Heart right ventricle (tissue), 16 donors: ENCODE measurements around the gene LIMK2. TPM values are rescaled to one million over a fixed set of nuclear protein-coding genes. Genes with fewer than 3 reads are reported as not detected.
"Not testable (repeated sequence)": the region's sequence is repeated elsewhere in the genome, so short reads cannot be mapped to it uniquely, and the experiment has no call there.

Source experiments
- ATAC-seq, 8 donors: fragments of 200-7000 bp; cut with Tn5 transposase; one replicate each; pipeline ENCODE4 v1.9.1; 2020; ENCODE audit warnings: mild to moderate bottlenecking in 8 of 8, moderate library complexity in 8 of 8, moderate number of reproducible peaks in 1 of 8
- DNase-seq, 2 donors: peaks; one replicate each; pipeline ENCODE4 v3.0.0-alpha.2; 2020
- H3K27ac ChIP-seq, 10 donors: fragments of 200-600 bp; sonication (generic) in 2 of 10; one replicate each; pipeline versions ENCODE4 v1.5.0 to v1.8.0; 2020 to 2022; ENCODE audit warnings: mild to moderate bottlenecking in 3 of 10
- H3K27me3 ChIP-seq, 7 donors: fragments of 200-600 bp; one replicate each; pipeline ENCODE4 v1.8.0; 2021 to 2022; ENCODE audit warnings: mild to moderate bottlenecking in 2 of 7
- H3K36me3 ChIP-seq, 9 donors: fragments of 200-600 bp; sonication (generic) in 1 of 9; one replicate each; pipeline versions ENCODE4 v1.5.0 to v1.8.0; 2020 to 2022; ENCODE audit warnings: mild to moderate bottlenecking in 2 of 9
- H3K4me1 ChIP-seq, 9 donors: fragments of 200-600 bp; sonication (generic) in 1 of 9; one replicate each; pipeline versions ENCODE4 v1.5.0 to v1.8.0; 2020 to 2022; ENCODE audit warnings: mild to moderate bottlenecking in 4 of 9
- H3K4me3 ChIP-seq, 10 donors: fragments of 200-600 bp; sonication (generic) in 2 of 10; one replicate each; pipeline versions ENCODE4 v1.5.0 to v1.8.0; 2020 to 2022; ENCODE audit warnings: mild to moderate bottlenecking in 7 of 10, moderate library complexity in 2 of 10
- H3K9me3 ChIP-seq, 11 donors: fragments of 200-600 bp in 10 of 11; sonication (generic) in 2 of 11; one replicate each; pipeline versions ENCODE4 v1.5.0 to v1.8.0; 2013 to 2022; ENCODE audit warnings: mild to moderate bottlenecking in 2 of 11, control low read depth in 1 of 11, moderate library complexity in 1 of 11
- WGBS, 2 donors: extraction: QIAGEN DNeasy Blood & Tissue Kit; methylation state at CpG; one replicate each; pipeline ENCODE4 v1.1.7; 2013; ENCODE audit warnings: inconsistent platforms in 1 of 2; 5-methylcytosine and 5-hydroxymethylcytosine counted together
- intact Hi-C, 10 donors: fragments of 100-400 bp; cut with DNase I; formaldehyde crosslinking; loops; one replicate each; pipeline versions ENCODE4 v1.11.1 to v1.14.2; 2022
- polyA plus RNA-seq, 2 donors: library from polyadenylated mRNA; stranded (reverse); fragments of 200-250 nt; gene quantifications; one replicate each; pipeline ENCODE4 v1.2.3, GENCODE V29; 2013
- total RNA-seq, 10 donors: library from RNA; stranded (reverse); fragmentation: NEBNext Ultra II Directional in 3 of 10; extraction: Animal tissue kit (Norgen Biotek cat#: 25700) in 3 of 10; gene quantifications; one replicate each; pipeline versions ENCODE4 v1.2.1 to v1.2.4, GENCODE V29; 2021 to 2023
- TF ChIP-seq, protein P1 (sequence below), 9 donors: fragments of 200-600 bp; sonication (generic) in 2 of 9; IDR thresholded peaks; one replicate each; pipeline versions ENCODE4 v1.5.0 to v1.8.0; 2021 to 2022; ENCODE audit warnings: antibody characterized with exemption in 9 of 9, mild to moderate bottlenecking in 5 of 9, moderate library complexity in 1 of 9
- donor health status: Arrhythmogenic right ventricular cardiomyopathy.
- donor health status: ischemic (EF 13 %, LVEDD 7.1; RV severe dilation, severe dysfunction).
- donor health status: healthy with polysubstance abuse.
- donor health status: DM: no; HTN: yes; CAD: no.
- donor health status: DM: no; HTN: no; CAD: no.
- donor health status: ischemic (EF 25% LVEDD 6.9; RV normal size, moderate dysfunction).
- donor health status: ischemic (EF 25% LVEDD 5.7; RV mildly dilated, moderate dysfunction).
- donor health status: healthy.
- donor health status: DM: yes; HTN: yes; CAD: no.
- donor health status: Ischemic cardiomyopathy.
- donor health status: ischemic (EF 35%, LVEDD 5.7; RV mildly dilated, moderate dysfunction).
- donor health status: nonischemic (EF 11% LVEDD 7.7; RV severe dilation, severe dysfunction).
- donor health status: DM: yes; HTN: yes; CAD: no.
- donor health status: PGD.
- donor health status: ischemic (EF 29% LVEDD 5.4; RV normal size, mild dysfunction).
- donor health status: nonischemic (EF 23%, LVEDD 6.1; RV moderate dilation, normal function).

LIMK2 gene
- total and polyA plus RNA-seq, 12 donors = 6.0 to 18.8 (median 9.7) TPM

DNA sequence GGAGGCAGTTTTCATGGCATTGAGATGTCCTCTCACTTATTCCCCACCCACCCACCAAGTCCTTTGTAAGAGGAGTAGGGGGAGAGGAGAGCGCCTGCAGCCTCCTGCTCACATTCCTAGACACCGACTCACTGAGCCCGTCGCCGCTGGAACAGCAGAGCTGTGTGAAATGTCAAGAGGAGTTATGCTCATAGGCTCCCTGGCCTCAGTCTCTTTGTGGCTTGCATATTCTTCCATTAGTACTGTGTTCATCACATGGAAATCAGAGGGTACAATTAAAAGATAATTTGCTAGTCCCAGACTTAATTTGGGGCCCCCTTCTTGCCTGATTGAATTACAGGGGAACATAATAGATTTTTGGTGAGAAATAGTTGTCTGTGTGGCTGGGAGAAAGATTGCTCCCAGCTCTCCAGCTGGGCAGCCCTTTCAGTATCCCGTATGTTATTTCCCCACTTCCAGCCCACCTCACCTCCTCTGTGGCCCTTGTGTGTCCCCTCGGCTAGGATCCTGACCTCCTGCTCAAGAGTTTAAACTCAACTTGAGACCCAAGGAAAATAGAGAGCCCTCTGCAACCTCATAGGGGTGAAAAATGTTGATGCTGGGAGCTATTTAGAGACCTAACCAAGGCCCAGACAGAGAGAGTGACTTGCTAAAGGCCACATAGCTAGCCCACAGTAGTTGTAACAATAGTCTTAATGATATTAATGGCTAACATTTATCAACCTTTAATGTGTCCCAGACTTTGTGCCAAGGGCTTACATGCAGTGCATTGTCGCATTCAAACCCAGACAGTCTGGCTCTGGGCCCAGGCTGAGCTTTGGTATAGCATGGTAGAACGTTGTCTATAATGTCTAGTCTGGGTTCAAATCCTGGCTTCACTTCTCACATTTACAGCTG is 32.2 kb downstream of the LIMK2 start:
- Histone ChIP-seq H3K27me3 (no peaks in the 10 kb centered on the region), H3K36me3 (peaks cover 0 to 34% (median 0%) of the 10 kb centered on the region in 9 donors), H3K4me3 (no peak overlapping the region), H3K27ac (peak overlapping the region in 1 of 10 donors; percentile 40), H3K4me1 (peaks cover 12 to 58% (median 21%) of the 10 kb centered on the region in 9 donors), H3K9me3 (no peaks in the 10 kb centered on the region)
- DNase-seq (no peak), ATAC-seq (no peak)
- intact Hi-C loops = no loop called here
- 68 to 74% methylated on average over 9 of the region's 9 CpGs for WGBS, 2 donors
- TF ChIP-seq, protein P1, sequence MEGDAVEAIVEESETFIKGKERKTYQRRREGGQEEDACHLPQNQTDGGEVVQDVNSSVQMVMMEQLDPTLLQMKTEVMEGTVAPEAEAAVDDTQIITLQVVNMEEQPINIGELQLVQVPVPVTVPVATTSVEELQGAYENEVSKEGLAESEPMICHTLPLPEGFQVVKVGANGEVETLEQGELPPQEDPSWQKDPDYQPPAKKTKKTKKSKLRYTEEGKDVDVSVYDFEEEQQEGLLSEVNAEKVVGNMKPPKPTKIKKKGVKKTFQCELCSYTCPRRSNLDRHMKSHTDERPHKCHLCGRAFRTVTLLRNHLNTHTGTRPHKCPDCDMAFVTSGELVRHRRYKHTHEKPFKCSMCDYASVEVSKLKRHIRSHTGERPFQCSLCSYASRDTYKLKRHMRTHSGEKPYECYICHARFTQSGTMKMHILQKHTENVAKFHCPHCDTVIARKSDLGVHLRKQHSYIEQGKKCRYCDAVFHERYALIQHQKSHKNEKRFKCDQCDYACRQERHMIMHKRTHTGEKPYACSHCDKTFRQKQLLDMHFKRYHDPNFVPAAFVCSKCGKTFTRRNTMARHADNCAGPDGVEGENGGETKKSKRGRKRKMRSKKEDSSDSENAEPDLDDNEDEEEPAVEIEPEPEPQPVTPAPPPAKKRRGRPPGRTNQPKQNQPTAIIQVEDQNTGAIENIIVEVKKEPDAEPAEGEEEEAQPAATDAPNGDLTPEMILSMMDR (IDR thresholded peaks at IDR 0.05) = no peak

GRCh38 chr22:31244943-31245451 is 32.9 kb downstream of the LIMK2 start:
- TF ChIP-seq, protein P1 (IDR thresholded peaks at IDR 0.05) = no peak
- H3K36me3 ChIP-seq = peaks cover 0 to 40% (median 0%) of the 10 kb centered on the region in 9 donors
- peak overlapping the region in 1 of 10 donors; percentile 40 for H3K27ac ChIP-seq
- H3K9me3 ChIP-seq = no peaks in the 10 kb centered on the region
- DNase-seq (no peak), ATAC-seq (no peak)
- H3K27me3 ChIP-seq = no peaks in the 10 kb centered on the region
- 91 to 95% methylated on average over 7 of the region's 7 CpGs for WGBS, 2 donors
- H3K4me1 ChIP-seq = peaks cover 16 to 58% (median 28%) of the 10 kb centered on the region in 9 donors
- H3K4me3 ChIP-seq = no peak overlapping the region
- intact Hi-C loops = loop anchor here in 1 of 10 donors (5.0 kb wide), 1 partner anchor 33 kb away; the partner anchor contains the start of gene LIMK2

- H3K27me3 ChIP-seq, ATAC-seq, H3K9me3 ChIP-seq, H3K4me3 ChIP-seq, H3K27ac ChIP-seq, DNase-seq: not testable (repeated sequence)
- Histone ChIP-seq H3K4me1 (peaks cover 16 to 62% (median 38%) of the 10 kb centered on the region in 9 donors), H3K36me3 (peaks cover 0 to 39% (median 0%) of the 10 kb centered on the region in 9 donors)
- WGBS, 2 donors = 90 to 93% methylated on average over 12 of the region's 12 CpGs
- intact Hi-C loops = loop anchor here in 1 of 10 donors (5.0 kb wide), 1 partner anchor 34 kb away; the partner anchor contains the start of gene LIMK2
These were observed 33.9 kb downstream of the LIMK2 start for GRCh38 chr22:31245998-31246397.

- no peak overlapping the region for H3K4me3 ChIP-seq
- H3K27ac ChIP-seq = no peak overlapping the region
- intact Hi-C loops = loop anchor here in 1 of 10 donors (5.0 kb wide), 1 partner anchor 34 kb away; the partner anchor contains the start of gene LIMK2
- H3K4me1 ChIP-seq = peaks cover 16 to 58% (median 45%) of the 10 kb centered on the region in 9 donors
- H3K36me3 ChIP-seq = peaks cover 0 to 32% (median 0%) of the 10 kb centered on the region in 9 donors
- no peaks in the 10 kb centered on the region for H3K27me3 ChIP-seq
- no peak for ATAC-seq
- TF ChIP-seq, protein P1 (IDR thresholded peaks at IDR 0.05) = no peak
- DNase-seq = no peak
- no peaks in the 10 kb centered on the region for H3K9me3 ChIP-seq
- 80 to 82% methylated on average over 2 of the region's 2 CpGs for WGBS, 2 donors
These were observed 34.6 kb downstream of the LIMK2 start for GRCh38 chr22:31246687-31247086.
